Panc1 (cell line): ENCODE measurements around the gene NCBP2L. TPM values are rescaled to one million over a fixed set of nuclear protein-coding genes. Genes with fewer than 3 reads are reported as not detected.

ENCODE experiments used
- ATAC-seq: fragments of 200-7000 bp; cut with Tn5 transposase; 2 replicates; pipeline ENCODE4 v1.9.1; 2020; ENCODE audit warnings: mild to moderate bottlenecking, moderate library complexity
- BruUV-seq: library from RNA; stranded (reverse); fragments of 400-500 nt; replicated peaks from 2 replicates; lab custom pipeline; 2021; lab: Mats Ljungman, UMichigan
- CTCF ChIA-PET: fragments of 300-600 bp; sonication (Branson Sonifier 250); formaldehyde crosslinking; loops from one replicate; lab custom pipeline; 2022; ENCODE audit warnings: antibody characterized with exemption; lab: Charles Lee
- POLR2A ChIA-PET: fragments of 300-600 bp; sonication (Branson Sonifier 250); formaldehyde crosslinking; loops from one replicate; lab custom pipeline; 2022; ENCODE audit warnings: antibody characterized with exemption; lab: Charles Lee
- DNase-seq: peaks from one replicate; pipeline ENCODE4 v3.0.0-alpha.2; 2010; ENCODE audit warnings: low read depth, low spot score
- H3K27ac ChIP-seq: 2 replicates; pipeline ENCODE4 v1.5.1; 2011; ENCODE audit warnings: mild to moderate bottlenecking, low read length, inconsistent platforms
- H3K27me3 ChIP-seq: fragments of 200-500 bp; sonication (Bioruptor generic); 2 replicates; pipeline ENCODE4 v1.6.0; 2014; ENCODE audit warnings: low read length, inconsistent platforms; ENCODE audit not compliant: control insufficient read depth, insufficient read depth
- H3K36me3 ChIP-seq: fragments of 200-500 bp; sonication (Bioruptor generic); 2 replicates; pipeline ENCODE4 v1.5.1; 2014; ENCODE audit warnings: inconsistent platforms, mild to moderate bottlenecking, low read length, moderate library complexity; ENCODE audit not compliant: control insufficient read depth, insufficient read depth
- H3K4me1 ChIP-seq: 2 replicates; pipeline ENCODE4 v1.5.1; 2011; ENCODE audit warnings: inconsistent platforms, mild to moderate bottlenecking, low read length, moderate library complexity; ENCODE audit not compliant: control insufficient read depth, insufficient read depth
- H3K4me3 ChIP-seq, 2 experiments: 2 replicates each; pipeline ENCODE4 v1.5.1; 2011 to 2012; ENCODE audit warnings: low read depth in 2 of 2, low read length in 2 of 2, mild to moderate bottlenecking in 2 of 2, inconsistent platforms in 1 of 2, moderate library complexity in 1 of 2
- H3K9me3 ChIP-seq: fragments of 200-500 bp; sonication (Bioruptor generic); 2 replicates; pipeline ENCODE4 v1.5.1; 2014; ENCODE audit warnings: low read depth, mild to moderate bottlenecking, inconsistent platforms, low read length, moderate library complexity; ENCODE audit not compliant: control insufficient read depth, insufficient read depth
- POLR2AphosphoS5 ChIP-seq: IDR thresholded peaks from 2 replicates; pipeline ENCODE4 v1.6.1; 2012; ENCODE audit warnings: mild to moderate bottlenecking, low read depth, low read length, moderate library complexity
- SIN3A ChIP-seq: IDR thresholded peaks from 2 replicates; pipeline ENCODE4 v1.6.1; 2012; ENCODE audit warnings: low read depth, mild to moderate bottlenecking, low read length, moderate library complexity, borderline replicate concordance; ENCODE audit not compliant: insufficient read depth
- TCF7L2 ChIP-seq: IDR thresholded peaks from 2 replicates; pipeline ENCODE4 v1.6.1; 2011; ENCODE audit warnings: mild to moderate bottlenecking, low read depth, low read length, inconsistent platforms
- in situ Hi-C: cut with HindIII; loops from 2 replicates; pipeline ENCODE4 v1.10.0; 2016; ENCODE audit warnings: low sequenced_read_pairs, low pct_unique_long_range_greater_than_20kb
- intact Hi-C: fragments of 100-400 bp; cut with micrococcal nuclease; formaldehyde crosslinking; loops from one replicate; pipeline ENCODE4 v1.10.0; 2022; ENCODE audit not compliant: unreplicated experiment
- total RNA-seq: library from RNA; stranded (reverse); gene quantifications from one replicate; pipeline ENCODE4 v1.2.1, GENCODE V29; 2021; ENCODE audit not compliant: unreplicated experiment
- TF ChIP-seq, protein P1 (sequence below): fragments of 450-650 bp; IDR thresholded peaks from 2 replicates; pipeline ENCODE4 v1.5.1; 2017; ENCODE audit warnings: mild to moderate bottlenecking
- TF ChIP-seq, protein P2 (sequence below), 2 experiments: IDR thresholded peaks; 2 replicates each; pipeline ENCODE4 v1.6.1; 2011 to 2012; ENCODE audit warnings: low read depth in 2 of 2, control low read depth in 1 of 2, low read length in 1 of 2, mild to moderate bottlenecking in 1 of 2, moderate library complexity in 1 of 2; ENCODE audit not compliant: insufficient read depth in 1 of 2

Gene NCBP2L
- total RNA-seq, 1 experiment from 2014 or later: not detected

DNA sequence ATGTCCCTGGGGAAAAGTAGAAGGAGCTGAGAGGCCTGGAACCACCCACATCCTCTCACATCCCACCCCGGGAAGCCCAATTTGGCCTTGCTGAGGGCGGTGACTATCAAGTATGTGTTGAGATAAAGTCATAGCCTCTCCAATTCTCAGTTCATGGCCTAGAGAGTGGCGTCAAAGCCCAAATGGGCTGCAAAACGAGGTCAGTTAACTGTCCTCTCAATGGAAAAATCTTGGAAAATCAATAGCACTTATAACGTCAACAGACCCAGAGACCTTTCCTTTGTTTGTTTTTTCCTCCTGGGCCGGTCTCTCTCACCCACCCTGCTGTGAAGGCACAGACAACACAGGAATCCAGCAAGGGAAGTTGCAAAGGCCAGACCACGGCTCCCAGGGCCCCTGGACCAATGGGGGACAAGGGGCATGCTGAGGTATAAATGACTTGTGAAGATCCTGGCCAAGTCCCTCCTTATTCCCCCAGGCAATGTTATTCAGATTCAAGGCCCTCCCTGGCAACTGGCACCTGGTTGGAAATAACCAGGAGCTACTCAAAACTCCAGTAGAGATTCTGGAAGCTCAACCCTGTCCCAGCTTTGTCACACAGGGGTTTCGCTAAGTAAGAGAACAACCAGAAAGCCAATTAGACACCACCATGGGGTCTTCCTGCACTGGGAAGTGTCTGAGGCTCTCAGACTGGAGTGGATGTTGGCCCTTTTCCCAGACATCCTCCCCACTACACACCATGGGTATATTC is 40.6 kb upstream of the NCBP2L start:
- H3K27ac ChIP-seq: no peak overlapping the region
- CTCF ChIA-PET: no interaction called here
- no TSS peak for BruUV-seq
- no peak overlapping the region for H3K4me3 ChIP-seq
- H3K36me3 ChIP-seq: no peaks in the 10 kb centered on the region
- in situ Hi-C loops: no loop called here
- TF ChIP-seq, protein P1, sequence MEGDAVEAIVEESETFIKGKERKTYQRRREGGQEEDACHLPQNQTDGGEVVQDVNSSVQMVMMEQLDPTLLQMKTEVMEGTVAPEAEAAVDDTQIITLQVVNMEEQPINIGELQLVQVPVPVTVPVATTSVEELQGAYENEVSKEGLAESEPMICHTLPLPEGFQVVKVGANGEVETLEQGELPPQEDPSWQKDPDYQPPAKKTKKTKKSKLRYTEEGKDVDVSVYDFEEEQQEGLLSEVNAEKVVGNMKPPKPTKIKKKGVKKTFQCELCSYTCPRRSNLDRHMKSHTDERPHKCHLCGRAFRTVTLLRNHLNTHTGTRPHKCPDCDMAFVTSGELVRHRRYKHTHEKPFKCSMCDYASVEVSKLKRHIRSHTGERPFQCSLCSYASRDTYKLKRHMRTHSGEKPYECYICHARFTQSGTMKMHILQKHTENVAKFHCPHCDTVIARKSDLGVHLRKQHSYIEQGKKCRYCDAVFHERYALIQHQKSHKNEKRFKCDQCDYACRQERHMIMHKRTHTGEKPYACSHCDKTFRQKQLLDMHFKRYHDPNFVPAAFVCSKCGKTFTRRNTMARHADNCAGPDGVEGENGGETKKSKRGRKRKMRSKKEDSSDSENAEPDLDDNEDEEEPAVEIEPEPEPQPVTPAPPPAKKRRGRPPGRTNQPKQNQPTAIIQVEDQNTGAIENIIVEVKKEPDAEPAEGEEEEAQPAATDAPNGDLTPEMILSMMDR: no peak
- no peak for TF ChIP-seq TCF7L2
- TF ChIP-seq, protein P2, sequence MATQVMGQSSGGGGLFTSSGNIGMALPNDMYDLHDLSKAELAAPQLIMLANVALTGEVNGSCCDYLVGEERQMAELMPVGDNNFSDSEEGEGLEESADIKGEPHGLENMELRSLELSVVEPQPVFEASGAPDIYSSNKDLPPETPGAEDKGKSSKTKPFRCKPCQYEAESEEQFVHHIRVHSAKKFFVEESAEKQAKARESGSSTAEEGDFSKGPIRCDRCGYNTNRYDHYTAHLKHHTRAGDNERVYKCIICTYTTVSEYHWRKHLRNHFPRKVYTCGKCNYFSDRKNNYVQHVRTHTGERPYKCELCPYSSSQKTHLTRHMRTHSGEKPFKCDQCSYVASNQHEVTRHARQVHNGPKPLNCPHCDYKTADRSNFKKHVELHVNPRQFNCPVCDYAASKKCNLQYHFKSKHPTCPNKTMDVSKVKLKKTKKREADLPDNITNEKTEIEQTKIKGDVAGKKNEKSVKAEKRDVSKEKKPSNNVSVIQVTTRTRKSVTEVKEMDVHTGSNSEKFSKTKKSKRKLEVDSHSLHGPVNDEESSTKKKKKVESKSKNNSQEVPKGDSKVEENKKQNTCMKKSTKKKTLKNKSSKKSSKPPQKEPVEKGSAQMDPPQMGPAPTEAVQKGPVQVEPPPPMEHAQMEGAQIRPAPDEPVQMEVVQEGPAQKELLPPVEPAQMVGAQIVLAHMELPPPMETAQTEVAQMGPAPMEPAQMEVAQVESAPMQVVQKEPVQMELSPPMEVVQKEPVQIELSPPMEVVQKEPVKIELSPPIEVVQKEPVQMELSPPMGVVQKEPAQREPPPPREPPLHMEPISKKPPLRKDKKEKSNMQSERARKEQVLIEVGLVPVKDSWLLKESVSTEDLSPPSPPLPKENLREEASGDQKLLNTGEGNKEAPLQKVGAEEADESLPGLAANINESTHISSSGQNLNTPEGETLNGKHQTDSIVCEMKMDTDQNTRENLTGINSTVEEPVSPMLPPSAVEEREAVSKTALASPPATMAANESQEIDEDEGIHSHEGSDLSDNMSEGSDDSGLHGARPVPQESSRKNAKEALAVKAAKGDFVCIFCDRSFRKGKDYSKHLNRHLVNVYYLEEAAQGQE (IDR thresholded peaks at IDR 0.05; ENCODE audit: insufficient read depth in 1 of 2, low read depth in 2 of 2, low read length in 1 of 2): no peak
- TF ChIP-seq SIN3A: no peak
- no peak for TF ChIP-seq POLR2AphosphoS5
- DNase-seq (no peak), ATAC-seq (no peak)
- no peaks in the 10 kb centered on the region for H3K27me3 ChIP-seq
- peaks cover 4% of the 10 kb centered on the region for H3K4me1 ChIP-seq
- no peaks in the 10 kb centered on the region for H3K9me3 ChIP-seq
- POLR2A ChIA-PET: no interaction called here
- intact Hi-C loops: no loop called here

DNA sequence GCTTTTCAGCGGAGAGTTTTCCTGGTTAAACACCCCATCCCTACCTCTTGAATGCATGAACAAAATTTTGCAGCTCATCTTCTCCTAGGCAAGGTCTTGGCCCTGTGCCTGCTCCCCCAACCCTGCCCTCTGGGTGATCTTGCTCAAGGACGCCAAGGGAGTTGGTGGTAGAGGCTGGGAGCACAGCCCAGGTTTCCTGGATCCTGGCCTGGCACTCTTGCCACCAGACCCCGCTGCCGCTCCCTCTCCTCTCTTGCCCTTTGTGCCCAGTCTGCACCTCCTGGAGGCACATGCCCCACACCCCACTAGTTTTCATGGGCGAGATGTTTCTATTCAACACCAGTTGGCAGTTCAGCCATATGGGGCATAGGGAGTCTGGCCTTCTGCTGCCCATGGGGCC is 39.3 kb upstream of the NCBP2L start:
- TF ChIP-seq SIN3A (no peak), POLR2AphosphoS5 (no peak)
- TF ChIP-seq, protein P2 (IDR thresholded peaks at IDR 0.05; ENCODE audit: insufficient read depth in 1 of 2, low read depth in 2 of 2, low read length in 1 of 2): no peak
- ChIA-PET CTCF (no interaction called here), POLR2A (interaction anchor here (0.5 kb wide), 1 partner anchor 12 kb away, joined by 3 read pairs; no protein-coding TSS in a partner anchor)
- no peak for DNase-seq
- intact Hi-C loops: no loop called here
- ATAC-seq: no peak
- Histone ChIP-seq H3K9me3 (no peaks in the 10 kb centered on the region), H3K27me3 (no peaks in the 10 kb centered on the region), H3K4me3 (no peak overlapping the region), H3K36me3 (no peaks in the 10 kb centered on the region), H3K27ac (no peak overlapping the region), H3K4me1 (peaks cover 4% of the 10 kb centered on the region)
- in situ Hi-C loops: no loop called here
- BruUV-seq: no TSS peak
